Measurements from ENCODE around the gene DOCK2.

Gene DOCK2

GRCh38 chr5:169958278-169958677 lies 321.2 kb downstream of the DOCK2 start:
- Histone ChIP-seq H2AK5ac (ENCODE audit: low read depth, low read length) (no peak overlapping the region), H3K9me3 (replicated peaks in 1 of 2; ENCODE audit: control insufficient read depth in 2 of 2, insufficient read depth in 1 of 2, low read depth in 1 of 2, low read length in 2 of 2) (no peaks in the 10 kb centered on the region), H3K36me3 (replicated peaks in 1 of 2; ENCODE audit: control insufficient read depth in 2 of 2, insufficient read depth in 2 of 2, low read length in 2 of 2) (no peaks in the 10 kb centered on the region), H2AFZ (ENCODE audit: low read length) (no peak overlapping the region), H3K9ac (ENCODE audit: low read depth, low read length, poor library complexity) (no peak overlapping the region), H3K14ac (ENCODE audit: low read length) (no peak overlapping the region), H3K27me3 (ENCODE audit: control insufficient read depth in 3 of 3, insufficient read depth in 3 of 3, low read depth in 1 of 3, low read length in 3 of 3) (no peaks in the 10 kb centered on the region), H3K27ac (replicated peaks; ENCODE audit: low read length) (no peak overlapping the region), H3K4me1 (ENCODE audit: control insufficient read depth in 2 of 2, insufficient read depth in 1 of 2, low read depth in 1 of 2, low read length in 2 of 2) (peaks cover 0 to 2% of the 10 kb centered on the region in 2 donors), H3K4me3 (ENCODE audit: low read length in 2 of 2) (no peak overlapping the region), H2BK15ac (ENCODE audit: low read length) (no peak overlapping the region), H3K79me1 (ENCODE audit: low read depth, low read length) (no peaks in the 10 kb centered on the region), H2BK120ac (ENCODE audit: low read depth, low read length) (no peak overlapping the region), H3K4ac (ENCODE audit: low read length) (no peak overlapping the region), H4K8ac (ENCODE audit: low read depth, low read length) (no peak overlapping the region), H3K18ac (ENCODE audit: low read length) (no peak overlapping the region), H3K4me2 (ENCODE audit: insufficient read depth, low read length, poor library complexity, severe bottlenecking) (no peak overlapping the region), H4K91ac (ENCODE audit: low read depth, low read length, poor library complexity) (no peak overlapping the region), H3K23ac (ENCODE audit: low read depth, low read length, poor library complexity) (no peak overlapping the region), H2BK5ac (ENCODE audit: low read length) (no peak overlapping the region), H2BK12ac (ENCODE audit: low read length) (no peak overlapping the region)
- WGBS, 2 donors (ENCODE audit: extremely low coverage in 2 of 2, insufficient read length in 2 of 2, insufficient replicate concordance in 1 of 2), result no CpG with 5 or more reads among the region's 3 CpGs
- no peak for DNase-seq (ENCODE audit: low spot score)

- H2BK12ac ChIP-seq (ENCODE audit: low read length), result no peak overlapping the region
- no peak overlapping the region for H4K8ac ChIP-seq (ENCODE audit: low read depth, low read length)
- H2BK120ac ChIP-seq (ENCODE audit: low read depth, low read length), result no peak overlapping the region
- H3K9me3 ChIP-seq (replicated peaks in 1 of 2; ENCODE audit: control insufficient read depth in 2 of 2, insufficient read depth in 1 of 2, low read depth in 1 of 2, low read length in 2 of 2), result no peaks in the 10 kb centered on the region
- H3K79me1 ChIP-seq (ENCODE audit: low read depth, low read length), result no peaks in the 10 kb centered on the region
- H3K18ac ChIP-seq (ENCODE audit: low read length), result no peak overlapping the region
- H2BK5ac ChIP-seq (ENCODE audit: low read length), result no peak overlapping the region
- H4K91ac ChIP-seq (ENCODE audit: low read depth, low read length, poor library complexity), result no peak overlapping the region
- no peak for DNase-seq (ENCODE audit: low spot score)
- no peaks in the 10 kb centered on the region for H3K27me3 ChIP-seq (ENCODE audit: control insufficient read depth in 3 of 3, insufficient read depth in 3 of 3, low read depth in 1 of 3, low read length in 3 of 3)
- H3K4me1 ChIP-seq (ENCODE audit: control insufficient read depth in 2 of 2, insufficient read depth in 1 of 2, low read depth in 1 of 2, low read length in 2 of 2), result peaks cover 0 to 9% of the 10 kb centered on the region in 2 donors
- no peak overlapping the region for H3K4me3 ChIP-seq (ENCODE audit: low read length in 2 of 2)
- no peak overlapping the region for H3K14ac ChIP-seq (ENCODE audit: low read length)
- WGBS, 2 donors (ENCODE audit: extremely low coverage in 2 of 2, insufficient read length in 2 of 2, insufficient replicate concordance in 1 of 2), result no CpG with 5 or more reads among the region's 2 CpGs
- no peak overlapping the region for H2AK5ac ChIP-seq (ENCODE audit: low read depth, low read length)
- no peak overlapping the region for H2AFZ ChIP-seq (ENCODE audit: low read length)
- no peak overlapping the region for H3K23ac ChIP-seq (ENCODE audit: low read depth, low read length, poor library complexity)
- H3K36me3 ChIP-seq (replicated peaks in 1 of 2; ENCODE audit: control insufficient read depth in 2 of 2, insufficient read depth in 2 of 2, low read length in 2 of 2), result no peaks in the 10 kb centered on the region
- H3K4ac ChIP-seq (ENCODE audit: low read length), result no peak overlapping the region
- H3K9ac ChIP-seq (ENCODE audit: low read depth, low read length, poor library complexity), result no peak overlapping the region
- H3K27ac ChIP-seq (replicated peaks; ENCODE audit: low read length), result no peak overlapping the region
- H2BK15ac ChIP-seq (ENCODE audit: low read length), result no peak overlapping the region
- H3K4me2 ChIP-seq (ENCODE audit: insufficient read depth, low read length, poor library complexity, severe bottlenecking), result no peak overlapping the region
Observed at GRCh38 chr5:169960659-169961058, 323.6 kb downstream of the DOCK2 start.

- no peak for DNase-seq (ENCODE audit: low spot score)
- Histone ChIP-seq H2BK5ac (ENCODE audit: low read length) (no peak overlapping the region), H3K4me1 (ENCODE audit: control insufficient read depth in 2 of 2, insufficient read depth in 1 of 2, low read depth in 1 of 2, low read length in 2 of 2) (peaks cover 4 to 9% of the 10 kb centered on the region in 2 donors), H3K9ac (ENCODE audit: low read depth, low read length, poor library complexity) (no peak overlapping the region), H3K9me3 (replicated peaks in 1 of 2; ENCODE audit: control insufficient read depth in 2 of 2, insufficient read depth in 1 of 2, low read depth in 1 of 2, low read length in 2 of 2) (no peaks in the 10 kb centered on the region), H3K4ac (ENCODE audit: low read length) (no peak overlapping the region), H3K18ac (ENCODE audit: low read length) (no peak overlapping the region), H3K27ac (replicated peaks; ENCODE audit: low read length) (no peak overlapping the region), H2AFZ (ENCODE audit: low read length) (peak overlapping the region; percentile 73), H3K4me3 (ENCODE audit: low read length in 2 of 2) (no peak overlapping the region), H3K4me2 (ENCODE audit: insufficient read depth, low read length, poor library complexity, severe bottlenecking) (no peak overlapping the region), H3K79me1 (ENCODE audit: low read depth, low read length) (no peaks in the 10 kb centered on the region), H3K14ac (ENCODE audit: low read length) (no peak overlapping the region), H3K27me3 (ENCODE audit: control insufficient read depth in 3 of 3, insufficient read depth in 3 of 3, low read depth in 1 of 3, low read length in 3 of 3) (no peaks in the 10 kb centered on the region), H2BK15ac (ENCODE audit: low read length) (no peak overlapping the region), H4K8ac (ENCODE audit: low read depth, low read length) (no peak overlapping the region), H3K23ac (ENCODE audit: low read depth, low read length, poor library complexity) (no peak overlapping the region), H4K91ac (ENCODE audit: low read depth, low read length, poor library complexity) (no peak overlapping the region), H2BK12ac (ENCODE audit: low read length) (no peak overlapping the region), H2AK5ac (ENCODE audit: low read depth, low read length) (no peak overlapping the region), H3K36me3 (replicated peaks in 1 of 2; ENCODE audit: control insufficient read depth in 2 of 2, insufficient read depth in 2 of 2, low read length in 2 of 2) (no peaks in the 10 kb centered on the region), H2BK120ac (ENCODE audit: low read depth, low read length) (no peak overlapping the region)
- WGBS, 2 donors (ENCODE audit: extremely low coverage in 2 of 2, insufficient read length in 2 of 2, insufficient replicate concordance in 1 of 2), result no CpG with 5 or more reads among the region's 5 CpGs
Observed at GRCh38 chr5:169964246-169964645, 327.2 kb downstream of the DOCK2 start.

GRCh38 chr5:169970339-169970738 lies 333.3 kb downstream of the DOCK2 start:
- Histone ChIP-seq H3K4me1 (ENCODE audit: control insufficient read depth in 2 of 2, insufficient read depth in 1 of 2, low read depth in 1 of 2, low read length in 2 of 2) (peaks cover 0 to 4% of the 10 kb centered on the region in 2 donors), H3K18ac (ENCODE audit: low read length) (no peak overlapping the region), H3K9ac (ENCODE audit: low read depth, low read length, poor library complexity) (no peak overlapping the region), H3K36me3 (replicated peaks in 1 of 2; ENCODE audit: control insufficient read depth in 2 of 2, insufficient read depth in 2 of 2, low read length in 2 of 2) (no peaks in the 10 kb centered on the region), H3K4me2 (ENCODE audit: insufficient read depth, low read length, poor library complexity, severe bottlenecking) (no peak overlapping the region), H3K27ac (replicated peaks; ENCODE audit: low read length) (no peak overlapping the region), H2AK5ac (ENCODE audit: low read depth, low read length) (no peak overlapping the region), H3K27me3 (ENCODE audit: control insufficient read depth in 3 of 3, insufficient read depth in 3 of 3, low read depth in 1 of 3, low read length in 3 of 3) (no peaks in the 10 kb centered on the region), H3K79me1 (ENCODE audit: low read depth, low read length) (no peaks in the 10 kb centered on the region), H3K23ac (ENCODE audit: low read depth, low read length, poor library complexity) (no peak overlapping the region), H2BK12ac (ENCODE audit: low read length) (no peak overlapping the region), H4K8ac (ENCODE audit: low read depth, low read length) (no peak overlapping the region), H3K4ac (ENCODE audit: low read length) (no peak overlapping the region), H4K91ac (ENCODE audit: low read depth, low read length, poor library complexity) (no peak overlapping the region), H2AFZ (ENCODE audit: low read length) (no peak overlapping the region), H2BK120ac (ENCODE audit: low read depth, low read length) (no peak overlapping the region), H3K4me3 (ENCODE audit: low read length in 2 of 2) (no peak overlapping the region), H3K14ac (ENCODE audit: low read length) (no peak overlapping the region), H2BK15ac (ENCODE audit: low read length) (no peak overlapping the region), H2BK5ac (ENCODE audit: low read length) (no peak overlapping the region), H3K9me3 (replicated peaks in 1 of 2; ENCODE audit: control insufficient read depth in 2 of 2, insufficient read depth in 1 of 2, low read depth in 1 of 2, low read length in 2 of 2) (no peaks in the 10 kb centered on the region)
- DNase-seq (ENCODE audit: low spot score), result no peak

Measured in neuronal stem cell (in vitro differentiated cells).